HG03575 (cell line): ENCODE data around the gene OOSP4B.
"Not testable (repeated sequence)": the region's sequence is repeated elsewhere in the genome, so short reads cannot be mapped to it uniquely, and the experiment has no call there.

ENCODE experiments used
- ATAC-seq: cut with Tn5 transposase; IDR thresholded peaks from one replicate; pipeline ENCODE4 v1.9.1; 2021; ENCODE audit not compliant: unreplicated experiment, insufficient number of reproducible peaks, low FRiP score; ENCODE audit errors: extremely low read depth

OOSP4B gene

DNA sequence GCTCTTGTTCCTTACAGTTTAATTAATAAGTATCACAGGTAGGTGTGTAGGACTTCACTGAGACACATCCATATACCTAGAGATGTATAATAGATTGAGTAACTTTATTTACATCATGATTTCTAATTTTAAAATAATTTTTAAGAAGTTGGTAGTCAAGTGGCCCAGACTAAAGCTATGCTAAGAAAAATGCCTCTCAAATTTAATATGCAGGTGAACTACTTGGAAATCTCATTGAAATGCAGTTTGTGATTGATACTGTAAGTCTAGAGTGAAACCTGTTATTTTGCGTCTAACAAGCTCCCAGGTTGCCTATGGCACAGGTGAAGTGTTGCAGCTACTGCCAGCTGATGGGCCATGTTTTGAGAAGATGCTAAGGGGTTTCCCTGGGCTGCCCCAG is at the start of gene OOSP4B:
Gene OOSP4B (plus strand): TSS at position 301 of the 400 bp plus-strand sequence.
- no peak for ATAC-seq

DNA sequence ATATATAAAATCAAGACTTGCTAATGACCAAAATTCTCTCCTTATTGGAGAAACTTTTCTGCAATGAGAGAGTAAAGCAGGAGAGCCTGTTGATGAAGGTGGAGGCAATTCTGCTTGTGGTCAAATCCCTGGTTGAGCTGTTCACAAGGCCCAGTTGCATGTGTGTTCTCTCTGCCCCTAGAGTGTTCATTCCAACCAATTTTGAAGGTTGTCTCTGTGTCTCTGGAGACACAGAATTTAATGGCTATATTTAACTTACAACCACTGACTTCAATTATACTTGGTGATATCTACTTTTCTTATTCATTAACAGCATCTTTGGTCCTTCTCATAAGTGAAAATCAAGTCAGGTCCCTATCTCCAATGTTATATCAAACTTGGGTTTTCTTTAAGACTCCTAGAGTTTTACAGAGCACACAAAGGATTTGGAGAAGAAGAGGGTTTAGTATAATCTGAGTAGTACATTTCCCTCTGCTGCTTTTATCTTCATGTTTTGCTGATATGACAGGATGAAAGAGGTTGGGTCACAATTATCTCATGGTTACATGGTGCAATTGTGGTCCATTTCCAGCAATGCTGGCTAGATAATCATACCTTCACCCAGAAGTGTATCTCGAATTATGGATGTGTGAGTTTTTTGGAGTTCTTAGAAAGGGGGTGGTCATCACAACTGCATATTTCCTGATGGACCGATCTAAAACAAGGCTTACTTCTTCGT is 49.1 kb upstream of the OOSP4B start:
- no peak for ATAC-seq

DNA sequence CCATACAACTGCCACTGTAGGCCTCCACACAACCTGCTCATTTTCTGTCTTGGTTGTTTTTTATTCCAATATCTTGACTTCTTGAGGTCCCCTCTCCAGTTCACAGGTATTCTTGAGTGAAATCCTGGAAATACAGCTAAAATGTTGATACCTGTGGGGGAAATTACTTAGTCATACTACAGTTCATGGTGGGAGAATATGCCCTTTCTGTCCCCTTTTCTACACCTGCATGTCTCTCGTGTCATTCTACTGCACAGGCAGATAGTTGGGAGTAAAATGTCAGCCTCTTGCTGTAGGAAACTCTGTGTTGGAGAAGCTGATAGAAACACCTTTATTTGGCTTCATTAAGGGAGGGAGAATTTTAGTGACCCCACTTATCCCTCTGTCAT is 48.6 kb upstream of the OOSP4B start:
- no peak for ATAC-seq

DNA sequence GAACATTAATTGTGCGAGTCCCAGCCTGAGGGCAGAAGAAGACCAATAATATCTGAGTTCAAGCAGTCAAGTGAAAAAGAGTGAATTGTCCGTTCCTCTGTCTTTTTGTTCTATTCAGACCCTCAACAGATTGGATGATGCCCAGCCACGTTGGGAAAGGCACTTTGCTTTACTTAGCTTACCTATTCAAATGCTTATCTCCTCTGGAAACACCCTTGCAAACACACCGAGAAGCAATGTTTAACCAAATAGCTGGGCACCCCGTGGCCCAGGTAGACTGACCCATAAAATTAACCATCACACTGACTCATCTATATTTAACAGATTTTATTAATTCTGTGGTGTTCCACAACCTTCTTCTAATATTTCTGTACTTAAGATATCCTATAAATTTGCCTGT is 43.9 kb upstream of the OOSP4B start:
- ATAC-seq, result no peak

DNA sequence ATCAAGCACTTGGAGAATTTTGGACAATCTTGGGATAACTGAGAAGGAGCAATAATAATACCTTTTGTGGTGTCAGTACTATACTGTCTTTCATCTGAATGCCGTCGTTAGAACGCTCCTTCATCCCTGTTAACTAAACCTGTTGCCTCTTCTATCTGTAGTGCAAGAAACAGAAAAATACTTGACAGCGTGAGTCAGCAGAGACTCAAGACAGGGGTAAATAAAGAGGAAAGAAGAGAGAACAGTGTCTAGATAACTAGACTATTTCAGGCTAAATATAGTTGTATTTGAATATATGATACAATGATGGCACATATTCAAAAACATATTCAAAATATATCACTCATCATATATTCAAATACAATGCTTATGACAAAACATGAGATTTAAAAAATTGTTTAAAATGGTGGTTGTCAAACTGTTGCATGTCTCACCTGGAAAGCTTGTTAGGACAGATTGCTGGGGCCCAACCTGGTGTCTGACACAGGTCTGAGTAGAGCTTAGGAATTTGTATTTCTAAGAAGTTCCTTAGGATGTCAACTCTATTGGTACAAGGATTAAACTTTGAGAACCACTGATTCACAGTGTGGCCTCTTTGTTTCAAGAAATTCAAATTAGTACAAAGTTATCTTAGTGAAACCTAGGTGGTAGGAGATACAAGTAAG is 35.7 kb upstream of the OOSP4B start:
- ATAC-seq, result no peak

DNA sequence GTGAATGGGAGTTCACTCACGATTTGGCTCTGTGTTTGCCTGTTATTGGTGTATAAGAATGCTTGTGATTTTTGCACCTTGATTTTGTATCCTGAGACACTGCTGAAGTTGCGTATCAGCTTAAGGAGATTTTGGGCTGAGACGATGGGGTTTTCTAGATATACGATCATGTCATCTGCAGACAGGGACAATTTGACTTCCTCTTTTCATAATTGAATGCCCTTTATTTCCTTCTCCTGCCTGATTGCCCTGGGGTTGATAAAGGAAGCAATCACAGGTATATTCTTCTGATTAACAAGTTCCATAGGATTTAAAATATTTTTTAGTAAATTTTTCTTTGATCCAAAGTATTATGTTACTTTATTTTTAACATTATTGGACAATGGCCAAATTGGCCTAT is 34.9 kb upstream of the OOSP4B start:
- not testable (repeated sequence) for ATAC-seq

DNA sequence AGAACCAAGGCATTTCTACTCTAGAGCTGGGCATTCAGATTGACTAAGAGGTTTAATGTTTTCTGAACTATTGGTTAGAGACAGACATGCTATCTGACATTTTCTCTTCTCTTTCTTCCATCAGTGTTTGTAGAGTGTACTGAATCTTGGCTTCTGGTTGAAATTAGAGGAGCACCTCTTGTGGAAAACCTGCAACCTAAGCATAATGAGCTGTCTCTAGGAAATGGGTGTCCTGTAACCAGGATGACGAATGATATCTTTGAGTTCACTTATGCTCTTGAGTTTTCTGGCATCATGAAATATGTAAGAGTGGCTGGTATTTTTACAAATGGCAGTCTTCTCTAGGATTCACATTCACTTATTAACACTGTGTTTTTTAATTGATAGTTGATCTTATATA is 33.8 kb upstream of the OOSP4B start:
- no peak for ATAC-seq

DNA sequence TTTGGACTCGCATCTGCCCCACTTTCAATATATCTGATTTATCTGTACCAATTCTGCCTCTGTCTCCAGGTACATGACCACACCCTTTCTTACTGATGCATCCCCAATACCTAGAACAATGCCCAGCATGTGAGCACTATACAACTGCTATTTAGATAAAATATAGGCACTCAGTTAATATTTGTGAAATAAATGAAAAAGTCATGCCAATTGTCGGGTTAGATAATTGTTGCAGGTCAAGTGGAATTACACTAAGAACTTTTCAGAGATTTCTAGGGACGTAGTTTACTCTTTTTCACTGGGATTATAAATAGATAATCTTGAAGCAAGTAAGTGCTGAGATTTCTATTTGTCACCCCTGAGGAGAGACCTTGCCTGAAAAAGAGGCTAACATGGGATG is 32.6 kb upstream of the OOSP4B start:
- no peak for ATAC-seq

DNA sequence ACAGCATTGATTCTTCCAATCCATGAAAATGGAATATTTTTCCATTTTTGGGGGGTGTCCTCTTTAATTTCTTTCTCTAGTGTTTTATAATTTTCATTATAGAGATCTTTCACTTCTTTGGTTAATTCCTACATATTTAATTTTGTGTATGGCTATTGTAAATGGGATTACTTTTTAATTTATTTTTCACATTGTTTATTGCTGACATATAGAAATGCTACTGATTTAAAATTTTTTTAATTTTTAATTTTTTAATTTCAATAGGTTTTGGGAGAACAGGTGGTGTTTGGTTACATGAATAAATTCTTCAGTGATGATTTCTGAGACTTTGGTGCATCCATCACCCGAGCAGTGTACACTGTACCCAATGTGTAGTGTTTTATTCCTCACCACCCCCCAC is 26.6 kb upstream of the OOSP4B start:
- no peak for ATAC-seq

DNA sequence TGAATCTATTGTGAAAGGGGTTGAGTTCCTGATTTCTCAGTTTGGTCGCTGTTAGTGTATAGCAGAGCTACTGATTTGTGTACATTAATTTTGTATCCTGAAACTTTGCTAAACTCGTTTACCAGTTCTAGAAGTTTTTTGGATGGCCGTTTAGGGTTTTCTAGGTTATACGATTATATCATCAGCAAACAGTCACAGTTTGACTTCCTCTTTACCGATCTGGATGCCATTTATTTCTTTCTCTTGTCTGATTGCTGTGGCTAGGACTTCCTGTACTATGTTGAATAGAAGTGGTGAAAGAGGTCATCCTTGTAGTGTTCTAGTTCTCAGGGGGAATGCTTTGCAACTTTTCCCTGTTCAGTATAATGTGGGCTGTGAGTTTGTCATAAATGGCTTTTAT is 24.6 kb upstream of the OOSP4B start:
- ATAC-seq, result no peak

DNA sequence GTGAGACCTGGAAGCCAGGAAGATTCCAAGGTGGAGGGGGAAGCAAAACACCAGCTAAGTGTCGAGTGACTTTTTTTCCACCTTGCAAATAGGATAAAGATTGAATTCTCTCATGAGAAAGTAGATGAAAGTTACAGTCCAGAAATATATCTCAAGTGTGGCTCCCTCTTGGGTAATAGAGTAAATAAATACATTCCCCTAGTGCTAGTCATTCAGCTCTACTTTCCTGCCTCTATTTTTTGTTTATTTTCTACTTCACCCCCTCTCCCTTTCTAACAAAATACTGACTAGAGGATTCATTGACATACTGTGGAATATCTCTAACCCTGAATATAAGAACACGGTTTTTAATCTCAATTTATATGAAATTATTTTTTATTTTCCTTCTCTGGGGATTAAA is 19.2 kb upstream of the OOSP4B start:
- ATAC-seq, result no peak

DNA sequence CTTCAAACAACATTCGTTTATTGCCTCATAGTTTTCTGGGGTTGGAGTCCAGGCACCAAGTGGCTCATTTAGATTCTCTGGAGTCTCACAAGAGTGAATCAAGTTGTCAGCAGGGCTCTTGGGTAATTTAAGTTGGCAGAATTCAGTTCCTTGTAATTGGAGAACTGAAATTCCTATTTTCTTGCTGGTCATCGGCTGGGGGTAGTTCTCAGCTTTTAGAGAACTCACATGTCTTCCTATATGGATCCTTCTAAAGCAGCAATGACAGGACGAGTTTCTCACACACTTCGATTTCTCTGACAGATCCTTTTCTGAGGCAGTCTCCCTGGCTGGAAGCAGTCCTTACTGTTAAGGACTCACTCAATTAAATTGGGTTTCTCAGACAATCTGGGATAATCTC is 17.3 kb upstream of the OOSP4B start:
- ATAC-seq, result no peak

DNA sequence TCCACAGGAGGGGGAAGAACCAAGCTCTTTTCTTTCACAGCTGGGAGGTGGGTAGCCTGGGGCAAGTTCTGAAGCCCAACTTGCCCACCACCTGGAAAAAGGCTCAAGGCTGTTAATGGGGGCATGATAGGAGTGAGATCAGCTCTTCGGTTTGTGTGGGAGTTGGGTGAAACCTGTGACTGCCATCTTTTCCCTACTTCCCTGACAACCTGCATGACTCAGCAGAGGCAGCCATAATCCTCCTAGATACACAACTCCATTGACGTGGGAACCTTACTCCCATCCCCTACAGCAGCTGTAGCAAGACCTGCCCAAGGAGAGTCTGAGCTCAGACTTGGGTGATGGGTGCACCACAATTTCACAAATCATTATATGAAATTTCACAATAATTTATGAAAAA is 13.3 kb upstream of the OOSP4B start:
- ATAC-seq, result no peak

DNA sequence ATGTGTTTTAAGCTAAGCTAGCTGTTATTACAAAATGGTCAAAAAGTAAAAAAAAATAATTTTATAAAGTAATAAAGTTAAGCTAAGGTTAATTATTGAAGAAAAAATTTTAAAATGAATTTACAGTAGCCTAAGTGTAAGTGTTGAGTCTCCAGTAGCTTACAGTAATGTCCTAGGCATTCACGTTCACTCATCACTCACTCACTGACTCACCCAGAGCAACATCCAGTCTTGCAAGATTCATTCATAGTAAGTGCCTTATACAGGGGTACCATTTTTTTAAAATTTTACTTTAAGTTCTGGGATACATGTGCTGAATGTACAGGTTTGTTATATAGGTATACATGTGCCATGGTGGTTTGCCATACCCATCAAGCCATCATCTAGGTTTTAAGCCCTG is 11.6 kb upstream of the OOSP4B start:
- ATAC-seq, result no peak

DNA sequence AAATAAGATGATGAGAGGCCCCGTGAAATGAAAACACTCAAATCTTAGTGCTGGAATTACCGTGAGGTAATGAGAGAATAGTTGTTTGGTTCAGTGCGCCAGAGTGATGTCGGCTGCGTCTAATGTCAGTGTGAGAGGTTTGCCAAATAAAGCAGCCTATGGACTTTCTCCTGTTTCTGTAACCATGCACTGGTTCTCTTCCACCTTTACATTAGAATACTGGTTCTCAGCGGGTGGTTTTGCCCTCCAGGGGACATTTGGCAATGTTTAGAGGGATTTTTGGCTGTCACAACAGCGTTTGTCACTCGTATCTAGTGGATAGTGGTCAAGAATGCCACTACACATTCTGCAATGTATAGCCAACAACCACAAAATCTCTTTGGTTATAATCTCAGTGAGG is 1.1 kb downstream of the OOSP4B start:
- ATAC-seq, result no peak

DNA sequence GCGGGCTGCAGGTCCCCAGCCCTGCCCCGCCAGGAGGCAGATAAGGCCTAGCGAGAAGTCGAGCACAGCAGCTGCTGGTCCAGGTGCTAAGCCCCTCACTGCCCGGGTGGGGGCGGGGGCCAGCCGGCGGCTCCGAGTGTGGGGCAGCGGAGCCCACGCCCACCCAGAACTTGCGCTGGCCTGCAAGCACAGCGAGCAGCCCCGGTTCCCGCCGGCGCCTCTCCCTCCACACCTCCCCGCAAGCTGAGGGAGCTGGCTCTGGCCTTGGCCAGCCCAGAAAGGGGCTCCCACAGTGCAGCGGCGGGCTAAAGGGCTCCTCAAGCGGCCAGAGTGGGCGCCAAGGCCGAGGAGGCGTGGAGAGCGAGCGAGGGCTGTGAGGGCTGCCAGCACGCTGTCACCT is 3.4 kb downstream of the OOSP4B start:
- ATAC-seq, result not testable (repeated sequence)

DNA sequence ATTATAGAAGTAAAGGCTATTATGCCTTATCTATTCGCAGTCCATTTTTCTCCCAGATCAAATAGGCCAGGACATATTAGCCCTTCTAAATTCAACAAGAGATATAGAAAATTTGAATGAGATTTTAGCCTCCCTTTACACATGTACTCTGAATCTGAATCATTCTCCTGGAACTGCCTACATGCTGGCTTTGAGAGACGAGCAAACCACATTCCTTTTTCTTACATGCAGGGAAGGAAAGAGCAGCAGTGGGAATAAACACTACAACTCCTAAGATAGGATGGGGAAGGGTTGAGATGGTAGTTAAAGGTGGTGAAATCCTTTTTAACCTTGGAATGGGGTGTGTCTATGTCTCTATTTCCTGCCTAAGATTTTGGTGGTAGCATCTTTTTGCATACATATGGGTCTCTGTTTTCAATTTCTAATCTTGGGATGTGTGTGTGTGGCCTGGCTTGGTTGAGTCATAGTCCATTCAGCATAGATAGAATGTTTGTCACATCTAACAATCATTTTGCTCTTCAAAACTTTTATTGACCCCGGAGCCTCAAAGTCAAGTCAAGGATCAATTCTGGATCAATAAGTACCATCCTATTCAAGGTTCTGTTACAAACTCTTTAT is 12.1 kb downstream of the OOSP4B start:
- no peak for ATAC-seq

DNA sequence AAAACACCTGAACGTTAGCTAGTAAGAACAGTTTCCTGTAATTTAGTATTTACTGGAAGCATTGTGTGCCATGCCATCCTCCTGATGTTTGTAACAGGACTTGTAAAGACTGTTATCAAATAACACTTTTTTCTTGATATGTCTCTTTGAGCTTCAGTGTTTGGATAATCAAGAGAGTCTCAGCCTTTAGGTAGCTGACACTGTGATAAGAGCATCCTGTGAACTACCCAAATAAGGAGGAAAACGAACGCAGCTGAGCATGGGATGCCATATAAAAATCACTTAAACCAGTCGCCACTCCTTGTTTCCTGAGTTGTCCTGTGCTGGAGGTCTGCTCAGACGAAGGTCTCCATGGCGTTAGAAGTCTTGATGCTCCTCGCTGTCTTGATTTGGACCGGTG is 23.1 kb downstream of the OOSP4B start, which contains the start of gene OOSP2:
Gene OOSP2 (plus strand): TSS at position 301 of the 400 bp plus-strand sequence. CDS start 51 bp downstream, at position 352.
- ATAC-seq, result no peak

DNA sequence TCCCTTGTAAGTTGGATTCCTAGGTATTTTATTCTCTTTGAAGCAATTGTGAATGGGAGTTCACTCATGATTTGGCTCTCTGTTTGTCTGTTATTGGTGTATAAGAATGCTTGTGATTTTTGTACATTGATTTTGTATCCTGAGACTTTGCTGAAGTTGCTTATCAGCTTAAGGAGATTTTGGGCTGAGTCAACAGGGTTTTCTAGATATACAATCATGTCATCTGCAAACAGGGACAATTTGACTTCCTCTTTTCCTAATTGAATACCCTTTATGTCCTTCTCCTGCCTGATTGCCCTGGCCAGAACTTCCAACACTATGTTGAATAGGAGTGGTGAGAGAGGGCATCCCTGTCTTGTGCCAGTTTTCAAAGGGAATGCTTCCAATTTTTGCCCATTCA is 33.4 kb downstream of the OOSP4B start:
- ATAC-seq, result not testable (repeated sequence)

DNA sequence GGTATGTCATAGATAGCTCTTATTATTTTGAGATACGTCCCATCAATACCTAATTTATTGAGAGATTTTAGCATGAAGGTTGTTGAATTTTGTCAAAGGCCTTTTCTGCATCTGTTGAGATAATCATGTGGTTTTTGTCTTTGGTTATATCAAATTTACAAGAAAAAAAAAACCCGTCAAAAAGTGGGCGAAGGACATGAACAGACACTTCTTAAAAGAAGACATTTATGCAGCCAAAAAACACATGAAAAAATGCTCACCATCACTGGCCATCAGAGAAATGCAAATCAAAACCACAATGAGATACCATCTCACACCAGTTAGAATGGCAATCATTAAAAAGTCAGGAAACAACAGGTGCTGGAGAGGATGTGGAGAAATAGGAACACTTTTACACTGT is 33.9 kb downstream of the OOSP4B start:
- not testable (repeated sequence) for ATAC-seq
